Peyer's patch (tissue), 4 donors: ENCODE measurements around the gene SPOCK3. TPM values are rescaled to one million over a fixed set of nuclear protein-coding genes. Genes with fewer than 3 reads are reported as not detected.
"Not testable (repeated sequence)": the region's sequence is repeated elsewhere in the genome, so short reads cannot be mapped to it uniquely, and the experiment has no call there.

Experiments used
- DNase-seq, 3 donors: peaks; one replicate each; pipeline ENCODE4 v3.0.0-alpha.2; 2017 to 2019
- H3K27ac ChIP-seq, 4 donors: fragments of 200-600 bp; sonication (generic); one replicate each; pipeline ENCODE4 v1.5.1; 2016 to 2019
- H3K27me3 ChIP-seq, 2 donors: fragments of 200-600 bp; sonication (generic); one replicate each; pipeline ENCODE4 v1.5.1; 2019
- H3K36me3 ChIP-seq, 3 donors: fragments of 200-600 bp; sonication (generic); one replicate each; pipeline ENCODE4 v1.5.1; 2016 to 2019
- H3K4me1 ChIP-seq, 4 donors: fragments of 200-600 bp; sonication (generic); one replicate each; pipeline ENCODE4 v1.5.1; 2016 to 2019
- H3K4me3 ChIP-seq, 4 donors: fragments of 200-600 bp; sonication (generic); 1 replicate in 3 of 4; 2 replicates in 1 of 4; pipeline ENCODE4 v1.5.1; 2016 to 2019; ENCODE audit warnings: mild to moderate bottlenecking in 1 of 4
- H3K9me3 ChIP-seq, 4 donors: fragments of 200-600 bp; sonication (generic); one replicate each; pipeline ENCODE4 v1.5.1; 2016 to 2019; ENCODE audit warnings: mild to moderate bottlenecking in 1 of 4
- CTCF ChIP-seq, 6 experiments: fragments of 450-650 bp in 4 of 6; fragments of 200-600 bp in 2 of 6; sonication (generic) in 1 of 6; IDR thresholded peaks; one replicate each; pipeline ENCODE4 v1.5.1; 2017 to 2019; ENCODE audit warnings: antibody characterized with exemption in 6 of 6, mild to moderate bottlenecking in 3 of 6, moderate library complexity in 1 of 6
- POLR2A ChIP-seq, 2 donors: fragments of 450-650 bp; IDR thresholded peaks; one replicate each; pipeline ENCODE4 v1.5.1; 2017; ENCODE audit warnings: antibody characterized with exemption in 2 of 2, mild to moderate bottlenecking in 2 of 2, moderate library complexity in 2 of 2
- total RNA-seq, 4 donors: library from RNA; depleted of rRNA; stranded (reverse); fragments of >200 nt; gene quantifications; one replicate each; pipeline ENCODE4 v1.1.0, GENCODE V29; 2016

Gene SPOCK3
- 1 to 10 TPM in 1 of 4 donors, not detected in 3; 1.7 TPM for total RNA-seq

GRCh38 chr4:167234316-167234881 lies at the start of gene SPOCK3:
SPOCK3 (minus strand) TSS chr4:167234494.
- TF ChIP-seq CTCF (IDR thresholded peaks at IDR 0.05) (no peak), POLR2A (IDR thresholded peaks at IDR 0.05) (no peak)
- DNase-seq, result no peak
- H3K4me1 ChIP-seq, result peaks cover 0 to 5% (median 0%) of the 10 kb centered on the region in 4 donors
- H3K27me3 ChIP-seq, result no peaks in the 10 kb centered on the region
- no peak within 1 kb of the TSS for H3K27ac ChIP-seq
- no peaks in the 10 kb centered on the region for H3K9me3 ChIP-seq
- peak within 1 kb of the TSS in 2 of 4 donors; percentile 20 to 36 for H3K4me3 ChIP-seq
- H3K36me3 ChIP-seq, result no peaks in the 10 kb centered on the region

GRCh38 chr4:167282171-167282864 lies 48.0 kb upstream of the SPOCK3 start:
- Histone ChIP-seq H3K27me3 (no peaks in the 10 kb centered on the region), H3K36me3 (no peaks in the 10 kb centered on the region), H3K27ac (no peak overlapping the region), H3K9me3 (no peaks in the 10 kb centered on the region), H3K4me1 (no peaks in the 10 kb centered on the region), H3K4me3 (no peak overlapping the region)
- TF ChIP-seq CTCF (IDR thresholded peaks at IDR 0.05) (no peak), POLR2A (IDR thresholded peaks at IDR 0.05) (no peak)
- DNase-seq, result no peak

GRCh38 chr4:167281545-167281944 lies 47.3 kb upstream of the SPOCK3 start:
- not testable (repeated sequence) for DNase-seq, H3K4me1 ChIP-seq, H3K27me3 ChIP-seq, H3K9me3 ChIP-seq, H3K27ac ChIP-seq, H3K4me3 ChIP-seq, H3K36me3 ChIP-seq

GRCh38 chr4:167274351-167274750 lies 40.1 kb upstream of the SPOCK3 start:
- Histone ChIP-seq H3K9me3 (no peaks in the 10 kb centered on the region), H3K4me3 (no peak overlapping the region), H3K4me1 (no peaks in the 10 kb centered on the region), H3K27ac (no peak overlapping the region), H3K36me3 (no peaks in the 10 kb centered on the region), H3K27me3 (no peaks in the 10 kb centered on the region)
- DNase-seq, result no peak
- no peak for TF ChIP-seq CTCF (IDR thresholded peaks at IDR 0.05)
- no peak for TF ChIP-seq POLR2A (IDR thresholded peaks at IDR 0.05)

GRCh38 chr4:167265231-167265630 lies 30.9 kb upstream of the SPOCK3 start:
- no peak for DNase-seq
- no peaks in the 10 kb centered on the region for H3K27me3 ChIP-seq
- no peaks in the 10 kb centered on the region for H3K36me3 ChIP-seq
- no peaks in the 10 kb centered on the region for H3K9me3 ChIP-seq
- H3K4me1 ChIP-seq, result no peaks in the 10 kb centered on the region
- no peak for TF ChIP-seq CTCF (IDR thresholded peaks at IDR 0.05)
- TF ChIP-seq POLR2A (IDR thresholded peaks at IDR 0.05), result no peak
- H3K27ac ChIP-seq, result no peak overlapping the region
- H3K4me3 ChIP-seq, result no peak overlapping the region

GRCh38 chr4:167248271-167248670 lies 14.0 kb upstream of the SPOCK3 start:
- Histone ChIP-seq H3K27ac (no peak overlapping the region), H3K4me3 (no peak overlapping the region), H3K9me3 (no peaks in the 10 kb centered on the region), H3K36me3 (no peaks in the 10 kb centered on the region), H3K4me1 (no peaks in the 10 kb centered on the region), H3K27me3 (no peaks in the 10 kb centered on the region)
- no peak for DNase-seq
- TF ChIP-seq CTCF (IDR thresholded peaks at IDR 0.05) (no peak), POLR2A (IDR thresholded peaks at IDR 0.05) (no peak)
